HUES6 (cell line): ENCODE data around the gene ARF3.
A peak's percentile ranks its signal among the peaks of the same experiment; 100 is the strongest.

Experiments
- H3K27ac ChIP-seq: 2 replicates; pipeline ENCODE4 v1.7.0; 2013; ENCODE audit warnings: low read depth, mild to moderate bottlenecking, low read length, inconsistent platforms
- H3K27me3 ChIP-seq: 2 replicates; pipeline ENCODE4 v1.6.1; 2013; ENCODE audit warnings: low read length; ENCODE audit not compliant: control insufficient read depth, insufficient read depth
- H3K36me3 ChIP-seq: 2 replicates; pipeline ENCODE4 v1.6.1; 2013; ENCODE audit warnings: low read length; ENCODE audit not compliant: control insufficient read depth, insufficient read depth
- H3K4me1 ChIP-seq: 2 replicates; pipeline ENCODE4 v1.6.1; 2013; ENCODE audit warnings: low read length; ENCODE audit not compliant: control insufficient read depth, insufficient read depth
- H3K4me3 ChIP-seq: 2 replicates; pipeline ENCODE4 v1.5.1; 2013; ENCODE audit warnings: low read depth, low read length
- H3K9ac ChIP-seq: one replicate; pipeline ENCODE4 v1.6.1; 2013; ENCODE audit warnings: mild to moderate bottlenecking, low read length
- H3K9me3 ChIP-seq: 2 replicates; pipeline ENCODE4 v1.6.1; 2013; ENCODE audit warnings: low read depth, low read length; ENCODE audit not compliant: control insufficient read depth, insufficient read depth

The ARF3 gene

DNA sequence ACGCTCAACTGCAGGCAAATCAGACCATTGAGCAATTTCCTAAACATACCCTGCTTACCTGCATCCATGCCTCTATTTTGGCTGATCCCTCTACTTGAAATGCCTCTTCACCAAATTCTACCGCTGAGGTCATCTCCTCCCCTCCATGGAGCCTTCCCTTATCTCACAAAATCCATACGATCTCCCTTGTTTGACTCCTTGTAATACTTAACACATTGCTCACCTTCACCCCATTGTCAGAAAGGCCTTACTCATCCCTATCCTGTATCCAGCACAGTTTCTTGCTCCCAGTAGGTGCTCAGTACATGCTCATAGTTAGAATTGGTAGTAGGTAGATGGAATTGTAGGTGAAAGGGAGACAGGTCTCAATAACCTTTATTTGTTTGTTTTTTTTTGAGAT, 36.5 kb upstream of the ARF3 start:
- Histone ChIP-seq H3K9ac (no peak overlapping the region), H3K4me3 (no peak overlapping the region), H3K36me3 (no peaks in the 10 kb centered on the region), H3K27ac (no peak overlapping the region), H3K9me3 (no peaks in the 10 kb centered on the region), H3K27me3 (peaks cover 68% of the 10 kb centered on the region), H3K4me1 (peaks cover 31% of the 10 kb centered on the region)

GRCh38 chr12:48991247-48992050, 34.2 kb upstream of the ARF3 start:
- peaks cover 63% of the 10 kb centered on the region for H3K27me3 ChIP-seq
- no peaks in the 10 kb centered on the region for H3K36me3 ChIP-seq
- no peak overlapping the region for H3K27ac ChIP-seq
- no peak overlapping the region for H3K9ac ChIP-seq
- peaks cover 22% of the 10 kb centered on the region for H3K4me1 ChIP-seq
- H3K9me3 ChIP-seq: no peaks in the 10 kb centered on the region
- H3K4me3 ChIP-seq: no peak overlapping the region

- Histone ChIP-seq H3K4me1 (peaks cover 20% of the 10 kb centered on the region), H3K36me3 (no peaks in the 10 kb centered on the region), H3K27me3 (peaks cover 63% of the 10 kb centered on the region), H3K4me3 (no peak overlapping the region), H3K9ac (no peak overlapping the region), H3K9me3 (no peaks in the 10 kb centered on the region), H3K27ac (no peak overlapping the region)
Observed at GRCh38 chr12:48990552-48990951, 33.3 kb upstream of the ARF3 start.

GRCh38 chr12:48988030-48988649, 30.9 kb upstream of the ARF3 start:
- H3K27me3 ChIP-seq: peaks cover 63% of the 10 kb centered on the region
- no peaks in the 10 kb centered on the region for H3K36me3 ChIP-seq
- H3K9ac ChIP-seq: no peak overlapping the region
- H3K27ac ChIP-seq: no peak overlapping the region
- H3K9me3 ChIP-seq: no peaks in the 10 kb centered on the region
- no peak overlapping the region for H3K4me3 ChIP-seq
- peaks cover 7% of the 10 kb centered on the region; the same call in 1 of the 2 replicates for H3K4me1 ChIP-seq

DNA sequence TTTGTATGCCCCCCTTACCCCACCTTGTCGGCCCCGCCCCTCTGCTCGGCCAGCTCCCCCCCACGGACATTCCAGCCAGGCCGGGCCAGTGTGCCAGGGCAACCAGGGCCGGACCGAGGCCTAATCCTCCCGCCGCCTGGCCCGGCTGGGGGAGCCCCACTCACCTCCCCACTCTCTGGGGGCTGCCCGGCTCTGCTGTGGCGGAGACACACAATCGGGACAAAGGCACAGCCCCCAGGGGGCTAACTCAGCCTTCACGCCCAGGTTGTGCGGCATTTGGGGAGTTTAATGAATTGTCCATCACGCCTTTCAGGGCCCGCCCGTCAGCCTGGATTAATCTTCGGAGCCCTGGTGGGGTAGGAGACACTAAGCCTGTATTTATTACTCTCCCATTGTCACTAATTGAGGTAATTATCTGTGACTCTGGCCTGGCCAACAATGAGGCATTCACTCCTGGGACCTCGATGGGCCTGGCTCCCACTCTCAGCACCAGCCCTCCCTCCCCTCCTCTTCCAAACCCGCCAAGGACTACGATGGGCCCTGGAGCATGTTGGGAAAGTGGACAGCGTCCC, 29.5 kb upstream of the ARF3 start:
- H3K9me3 ChIP-seq: no peaks in the 10 kb centered on the region
- no peak overlapping the region for H3K27ac ChIP-seq
- no peaks in the 10 kb centered on the region for H3K36me3 ChIP-seq
- no peak overlapping the region for H3K9ac ChIP-seq
- peaks cover 72% of the 10 kb centered on the region for H3K27me3 ChIP-seq
- H3K4me1 ChIP-seq: peaks cover 7% of the 10 kb centered on the region; the same call in 1 of the 2 replicates
- no peak overlapping the region for H3K4me3 ChIP-seq

- Histone ChIP-seq H3K4me3 (no peak overlapping the region), H3K9me3 (no peaks in the 10 kb centered on the region), H3K27ac (no peak overlapping the region), H3K4me1 (peaks cover 9% of the 10 kb centered on the region; the same call in 1 of the 2 replicates), H3K27me3 (peaks cover 78% of the 10 kb centered on the region), H3K36me3 (no peaks in the 10 kb centered on the region), H3K9ac (no peak overlapping the region)
Observed at GRCh38 chr12:48985901-48986300, 28.6 kb upstream of the ARF3 start.

GRCh38 chr12:48985475-48985897, 28.2 kb upstream of the ARF3 start:
- peaks cover 81% of the 10 kb centered on the region for H3K27me3 ChIP-seq
- no peak overlapping the region for H3K9ac ChIP-seq
- no peaks in the 10 kb centered on the region for H3K9me3 ChIP-seq
- H3K4me1 ChIP-seq: peaks cover 9% of the 10 kb centered on the region; the same call in 1 of the 2 replicates
- H3K36me3 ChIP-seq: no peaks in the 10 kb centered on the region
- H3K27ac ChIP-seq: no peak overlapping the region
- H3K4me3 ChIP-seq: no peak overlapping the region

- no peak overlapping the region for H3K4me3 ChIP-seq
- H3K9me3 ChIP-seq: no peaks in the 10 kb centered on the region
- H3K9ac ChIP-seq: no peak overlapping the region
- no peak overlapping the region for H3K27ac ChIP-seq
- no peaks in the 10 kb centered on the region for H3K36me3 ChIP-seq
- H3K4me1 ChIP-seq: peaks cover 30% of the 10 kb centered on the region
- H3K27me3 ChIP-seq: peaks cover 97% of the 10 kb centered on the region
Observed at GRCh38 chr12:48982397-48983080, 25.3 kb upstream of the ARF3 start.

DNA sequence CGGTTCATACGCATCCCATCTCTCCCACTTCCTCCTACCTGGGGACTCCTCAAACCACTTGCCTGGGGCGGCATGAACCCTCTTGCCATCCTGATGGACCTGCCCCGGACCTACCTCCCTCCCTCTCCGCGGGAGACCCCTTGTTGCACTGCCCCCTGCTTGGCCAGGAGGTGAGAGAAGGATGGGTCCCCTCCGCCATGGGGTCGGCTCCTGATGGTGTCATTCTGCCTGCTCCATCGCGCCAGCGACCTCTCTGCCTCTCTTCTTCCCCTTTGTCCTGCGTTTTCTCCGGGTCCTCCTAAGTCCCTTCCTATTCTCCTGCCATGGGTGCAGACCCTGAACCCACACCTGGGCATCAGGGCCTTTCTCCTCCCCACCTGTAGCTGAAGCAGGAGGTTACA, 24.5 kb upstream of the ARF3 start:
- no peak overlapping the region for H3K27ac ChIP-seq
- no peaks in the 10 kb centered on the region for H3K9me3 ChIP-seq
- H3K4me1 ChIP-seq: peaks cover 30% of the 10 kb centered on the region
- H3K9ac ChIP-seq: peak overlapping the region; percentile 23
- H3K27me3 ChIP-seq: peaks cover 97% of the 10 kb centered on the region
- H3K4me3 ChIP-seq: peak overlapping the region; percentile 65
- H3K36me3 ChIP-seq: no peaks in the 10 kb centered on the region

- peaks cover 30% of the 10 kb centered on the region for H3K4me1 ChIP-seq
- peaks cover 99% of the 10 kb centered on the region for H3K27me3 ChIP-seq
Observed at GRCh38 chr12:48980953-48981756, 23.9 kb upstream of the ARF3 start.

More at GRCh38 chr12:48980953-48981756, 23.9 kb upstream of the ARF3 start:
- Histone ChIP-seq H3K9ac (peak overlapping the region; percentile 23), H3K27ac (no peak overlapping the region), H3K36me3 (no peaks in the 10 kb centered on the region), H3K4me3 (peak overlapping the region; percentile 65), H3K9me3 (no peaks in the 10 kb centered on the region)
